Gastroesophageal sphincter (tissue), 3 donors: ENCODE measurements around the gene ACTL8.

Experiments used
- POLR2A ChIP-seq, 2 donors: fragments of 450-650 bp; IDR thresholded peaks; one replicate each; pipeline ENCODE4 v1.6.1; 2017; ENCODE audit warnings: antibody characterized with exemption in 2 of 2, mild to moderate bottlenecking in 2 of 2, moderate library complexity in 1 of 2
- POLR2AphosphoS5 ChIP-seq: sonication (generic); formaldehyde crosslinking; IDR thresholded peaks from one replicate; pipeline ENCODE4 v1.6.1; 2017; ENCODE audit warnings: antibody characterized with exemption
- TF ChIP-seq, protein P1 (sequence below), 4 experiments: fragments of 200-600 bp in 2 of 4; fragments of 450-650 bp in 2 of 4; sonication (generic) in 1 of 4; IDR thresholded peaks; one replicate each; pipeline ENCODE4 v1.5.1; 2017 to 2019; ENCODE audit warnings: antibody characterized with exemption in 4 of 4, mild to moderate bottlenecking in 2 of 4, moderate library complexity in 2 of 4

GRCh38 chr1:17867470-17867869, 112.3 kb downstream of the ACTL8 start:
- TF ChIP-seq, protein P1, sequence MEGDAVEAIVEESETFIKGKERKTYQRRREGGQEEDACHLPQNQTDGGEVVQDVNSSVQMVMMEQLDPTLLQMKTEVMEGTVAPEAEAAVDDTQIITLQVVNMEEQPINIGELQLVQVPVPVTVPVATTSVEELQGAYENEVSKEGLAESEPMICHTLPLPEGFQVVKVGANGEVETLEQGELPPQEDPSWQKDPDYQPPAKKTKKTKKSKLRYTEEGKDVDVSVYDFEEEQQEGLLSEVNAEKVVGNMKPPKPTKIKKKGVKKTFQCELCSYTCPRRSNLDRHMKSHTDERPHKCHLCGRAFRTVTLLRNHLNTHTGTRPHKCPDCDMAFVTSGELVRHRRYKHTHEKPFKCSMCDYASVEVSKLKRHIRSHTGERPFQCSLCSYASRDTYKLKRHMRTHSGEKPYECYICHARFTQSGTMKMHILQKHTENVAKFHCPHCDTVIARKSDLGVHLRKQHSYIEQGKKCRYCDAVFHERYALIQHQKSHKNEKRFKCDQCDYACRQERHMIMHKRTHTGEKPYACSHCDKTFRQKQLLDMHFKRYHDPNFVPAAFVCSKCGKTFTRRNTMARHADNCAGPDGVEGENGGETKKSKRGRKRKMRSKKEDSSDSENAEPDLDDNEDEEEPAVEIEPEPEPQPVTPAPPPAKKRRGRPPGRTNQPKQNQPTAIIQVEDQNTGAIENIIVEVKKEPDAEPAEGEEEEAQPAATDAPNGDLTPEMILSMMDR (IDR thresholded peaks at IDR 0.05): no peak
- TF ChIP-seq POLR2A (IDR thresholded peaks at IDR 0.05) (no peak), POLR2AphosphoS5 (no peak)
